SK-N-MC (cell line): ENCODE data around the gene MIDN.
"Not testable (repeated sequence)": the region's sequence is repeated elsewhere in the genome, so short reads cannot be mapped to it uniquely, and the experiment has no call there.

Experiments
- DNase-seq: peaks from one replicate; pipeline ENCODE4 v3.0.0-alpha.2; 2011; ENCODE audit warnings: low read depth, low spot score
- H3K27ac ChIP-seq: fragments of 200-600 bp; sonication (generic); 2 replicates; pipeline ENCODE4 v1.5.1; 2016; ENCODE audit warnings: mixed run types
- H3K36me3 ChIP-seq: fragments of 200-600 bp; sonication (generic); 2 replicates; pipeline ENCODE4 v1.6.1; 2017; ENCODE audit warnings: antibody characterized with exemption, low read length, mixed read lengths; ENCODE audit not compliant: insufficient read depth
- H3K4me3 ChIP-seq: fragments of 200-600 bp; sonication (generic); 2 replicates; pipeline ENCODE4 v1.5.1; 2016
- H3K9ac ChIP-seq: fragments of 200-600 bp; sonication (generic); 2 replicates; pipeline ENCODE4 v1.8.0; 2017; ENCODE audit warnings: mixed run types, mixed read lengths; ENCODE audit not compliant: insufficient read length
- H3K9me3 ChIP-seq: fragments of 200-600 bp; sonication (generic); 2 replicates; pipeline ENCODE4 v1.6.1; 2017; ENCODE audit warnings: low read depth, mild to moderate bottlenecking, antibody characterized with exemption, low read length, moderate library complexity, mixed read lengths
- EZH2 ChIP-seq: fragments of 200-600 bp; sonication (generic); IDR thresholded peaks from one replicate; pipeline ENCODE4 v1.6.1; 2017; ENCODE audit warnings: antibody characterized with exemption
- FOXP2 ChIP-seq: optimal IDR thresholded peaks from 2 replicates; pipeline ENCODE3; 2011; ENCODE audit warnings: mild to moderate bottlenecking, moderate library complexity; ENCODE audit not compliant: insufficient read depth; ENCODE audit errors: extremely low read length, control extremely low read depth
- POLR2AphosphoS5 ChIP-seq: IDR thresholded peaks from 2 replicates; pipeline ENCODE4 v1.6.1; 2012; ENCODE audit warnings: mild to moderate bottlenecking, low read depth, low read length, borderline replicate concordance

The MIDN gene

DNA sequence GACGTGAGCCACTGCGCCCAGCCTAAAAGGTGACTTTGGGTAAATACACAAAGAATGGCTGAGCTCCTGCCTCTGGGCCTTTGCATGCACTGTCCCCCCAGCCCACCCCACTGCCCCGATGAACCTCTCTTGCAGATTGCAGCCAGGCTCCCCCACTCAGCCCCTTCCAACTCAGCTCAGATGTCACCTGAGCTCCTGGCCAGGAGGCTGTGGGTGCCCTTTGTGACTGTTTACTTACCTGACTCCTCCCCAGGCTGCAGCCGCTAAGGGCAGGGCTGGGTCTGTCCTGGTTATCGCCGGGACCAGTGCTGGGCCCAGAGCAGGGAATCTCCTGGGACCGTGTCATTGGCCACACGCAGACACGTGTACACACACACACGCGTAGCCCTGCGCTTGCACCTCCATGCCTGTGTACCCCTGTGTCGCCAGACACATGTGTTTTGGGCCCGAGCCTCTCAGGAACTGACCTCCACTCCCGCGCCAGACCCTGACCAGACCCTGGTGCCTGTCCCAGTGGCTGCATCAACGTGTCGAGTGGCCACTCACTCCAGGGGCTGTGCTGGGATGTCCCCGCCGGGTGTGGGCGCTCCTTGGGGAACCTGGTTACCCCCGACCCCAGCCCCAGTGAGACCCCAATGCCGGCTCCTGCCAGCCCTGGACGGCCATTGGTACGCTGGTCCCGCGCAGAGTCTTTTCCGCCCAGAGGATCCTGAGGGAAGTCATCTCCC lies 56.0 kb downstream of the MIDN start:
- TF ChIP-seq FOXP2 (no peak), POLR2AphosphoS5 (no peak), EZH2 (no peak)
- Histone ChIP-seq H3K27ac (no peak overlapping the region), H3K9me3 (no peaks in the 10 kb centered on the region), H3K9ac (no peak overlapping the region), H3K4me3 (no peak overlapping the region), H3K36me3 (no peaks in the 10 kb centered on the region)
- DNase-seq: no peak

DNA sequence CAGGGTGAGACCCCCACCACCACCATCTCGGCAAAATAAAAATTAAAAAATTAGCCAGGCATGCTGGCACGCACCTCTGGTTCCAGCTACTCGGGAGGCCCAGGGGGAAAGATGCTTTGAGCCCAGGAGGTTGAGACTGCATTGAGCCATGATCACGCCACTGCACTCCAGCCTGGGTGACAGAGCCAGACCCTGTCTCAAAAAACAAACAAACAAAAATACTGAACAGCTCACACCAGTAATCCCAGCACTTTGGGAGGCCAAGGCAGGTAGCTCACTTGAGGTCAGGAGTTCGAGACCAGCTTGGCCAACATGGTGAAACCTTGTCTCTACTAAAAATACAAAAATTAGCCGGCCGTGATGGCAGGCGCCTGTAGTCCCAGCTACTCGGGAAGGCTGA lies 57.0 kb downstream of the MIDN start:
- not testable (repeated sequence) for H3K9ac ChIP-seq, DNase-seq, H3K4me3 ChIP-seq, H3K27ac ChIP-seq, H3K9me3 ChIP-seq, H3K36me3 ChIP-seq

DNA sequence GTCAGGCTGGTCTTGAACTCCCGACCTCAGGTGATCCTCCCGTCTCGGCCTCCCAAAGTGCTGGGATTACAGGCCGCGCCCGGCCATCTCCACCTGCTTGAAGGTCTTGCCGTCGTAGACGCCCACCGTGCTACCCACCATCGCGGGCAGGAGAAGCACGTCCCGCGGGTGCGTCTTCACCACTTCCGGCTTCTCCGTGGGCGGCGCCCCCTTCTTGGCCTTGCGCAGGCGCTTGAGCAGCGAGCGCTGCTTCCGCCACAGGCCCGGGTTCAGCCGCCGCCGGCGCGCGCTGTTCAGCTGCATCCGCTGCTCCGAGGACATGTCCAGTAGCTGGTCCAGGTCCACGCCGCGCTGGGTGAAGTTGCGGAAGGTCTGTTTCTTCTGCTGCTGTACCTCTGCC lies 58.9 kb downstream of the MIDN start:
- no peak for DNase-seq
- Histone ChIP-seq H3K9ac (no peak overlapping the region), H3K27ac (no peak overlapping the region), H3K36me3 (no peaks in the 10 kb centered on the region), H3K9me3 (no peaks in the 10 kb centered on the region), H3K4me3 (no peak overlapping the region)
- TF ChIP-seq FOXP2 (no peak), POLR2AphosphoS5 (no peak)

DNA sequence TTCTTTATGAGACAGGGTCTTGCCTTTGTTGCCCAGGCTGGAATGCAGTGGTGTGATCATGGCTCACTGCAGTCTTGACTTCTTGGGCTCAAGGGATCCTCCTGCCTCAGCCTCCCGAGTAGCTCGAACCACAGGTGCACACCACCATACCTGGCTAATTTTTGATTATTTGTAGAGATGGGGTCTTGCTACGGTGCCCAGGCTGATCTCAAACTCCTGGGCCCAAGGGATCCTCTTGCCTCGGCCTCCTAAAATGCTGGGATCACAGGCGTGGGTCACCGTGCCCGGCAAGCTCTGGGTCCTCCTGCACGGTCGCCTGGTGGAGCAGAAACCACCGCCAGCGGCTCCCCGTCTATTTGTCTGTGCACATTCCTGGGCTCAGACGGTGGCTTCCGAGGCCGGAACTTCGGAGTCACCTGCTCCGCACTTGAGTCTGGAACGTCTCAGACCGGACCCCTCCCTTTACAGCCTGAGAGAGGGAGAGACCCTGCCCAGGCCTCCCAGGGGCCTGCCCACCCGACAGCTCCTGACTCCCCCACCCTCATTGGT lies 59.4 kb downstream of the MIDN start:
- no peak for DNase-seq
- no peak overlapping the region for H3K27ac ChIP-seq
- no peak overlapping the region for H3K4me3 ChIP-seq
- H3K9me3 ChIP-seq: no peaks in the 10 kb centered on the region
- H3K36me3 ChIP-seq: no peaks in the 10 kb centered on the region
- no peak overlapping the region for H3K9ac ChIP-seq
- no peak for TF ChIP-seq POLR2AphosphoS5
- no peak for TF ChIP-seq FOXP2
- no peak for TF ChIP-seq EZH2

DNA sequence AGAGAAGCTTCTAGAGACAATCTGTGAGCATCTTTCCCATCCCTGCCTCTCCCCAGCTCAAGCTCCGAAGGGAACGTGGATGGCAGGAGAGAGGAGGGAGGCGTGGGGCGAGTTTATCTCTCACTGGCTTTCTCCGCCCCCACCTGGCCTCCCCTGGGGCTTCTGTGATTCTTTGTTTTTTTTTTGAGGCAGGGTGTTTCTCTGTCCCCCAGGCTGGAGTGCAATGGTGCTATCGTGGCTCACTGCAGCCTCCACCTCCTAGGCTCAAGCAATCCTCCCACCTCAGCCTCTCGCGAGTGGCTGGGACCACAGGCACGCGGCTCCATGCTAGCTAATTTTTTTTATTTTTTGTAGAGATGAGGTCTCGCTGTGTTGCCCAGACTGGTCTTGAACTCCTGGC lies 60.3 kb downstream of the MIDN start:
- DNase-seq: no peak
- Histone ChIP-seq H3K27ac (no peak overlapping the region), H3K9me3 (no peaks in the 10 kb centered on the region), H3K4me3 (no peak overlapping the region), H3K36me3 (no peaks in the 10 kb centered on the region), H3K9ac (no peak overlapping the region)
- no peak for TF ChIP-seq POLR2AphosphoS5
- no peak for TF ChIP-seq FOXP2
- no peak for TF ChIP-seq EZH2
